ENCODE results near the gene SNCB. TPM values are rescaled to one million over a fixed set of nuclear protein-coding genes. Genes with fewer than 3 reads are reported as not detected.

Gene SNCB
- total RNA-seq (not detected), polyA plus RNA-seq (0.08 TPM)

DNA sequence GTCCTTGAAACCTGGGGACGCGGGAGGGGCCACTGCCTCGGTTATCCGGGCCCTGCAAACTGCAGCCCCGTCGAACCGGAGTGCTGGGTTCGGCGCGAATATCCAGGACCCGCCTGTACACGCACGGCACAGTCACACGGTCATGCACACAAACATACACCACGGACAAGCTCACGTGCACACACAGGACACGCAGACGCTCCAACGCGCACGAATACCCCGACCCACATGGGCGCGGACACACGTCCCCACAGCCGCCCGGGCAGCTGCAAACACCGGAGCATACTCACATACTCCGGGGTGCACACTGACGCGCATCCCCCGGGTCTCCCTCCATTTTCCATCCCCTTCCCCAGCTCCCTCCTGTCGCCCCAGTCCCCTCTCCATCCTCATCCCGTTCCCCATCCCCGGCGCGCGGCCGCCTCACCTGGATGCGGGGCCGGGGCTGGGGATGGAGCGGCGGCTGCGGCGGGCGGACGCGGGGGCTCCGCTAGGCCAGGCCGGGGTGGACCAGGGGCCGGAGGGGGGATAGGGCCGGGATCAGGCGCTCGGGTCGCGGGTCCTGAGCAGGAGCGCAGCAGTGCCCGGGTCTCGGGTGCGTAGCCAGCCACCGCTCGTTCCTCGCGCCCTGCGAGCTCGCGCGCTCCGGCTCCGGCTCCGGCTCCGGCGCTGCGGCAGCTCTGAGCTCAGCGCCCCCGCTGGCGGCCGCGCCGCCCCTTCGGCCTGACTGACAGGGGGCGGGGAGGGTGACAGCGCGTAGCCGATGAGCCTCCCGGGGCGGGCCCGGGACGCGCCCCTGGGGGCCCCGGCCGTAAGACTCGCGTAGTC is at the start of gene SNCB, which contains the start of gene EIF4E1B:
Gene SNCB, minus strand, starts transcription at position 682 of the 828 bp plus-strand sequence. CDS start 880 bp downstream, outside the sequence.
Gene EIF4E1B, plus strand, starts transcription at position 823 of the 828 bp plus-strand sequence. CDS start 12,113 bp downstream, outside the sequence.
- H3K4me3 ChIP-seq (ENCODE audit: low read depth, low read length): peak within 1 kb of the TSS; percentile 26
- no peaks in the 10 kb centered on the region for H3K4me1 ChIP-seq (ENCODE audit: insufficient read depth)
- no peaks in the 10 kb centered on the region for H3K36me3 ChIP-seq (ENCODE audit: insufficient read depth)
- WGBS: 1% methylated on average over 94 of the region's 94 CpGs
- no peak for DNase-seq (ENCODE audit: extremely low spot score)
- H3K27ac ChIP-seq (ENCODE audit: low read depth): no peak within 1 kb of the TSS

DNA sequence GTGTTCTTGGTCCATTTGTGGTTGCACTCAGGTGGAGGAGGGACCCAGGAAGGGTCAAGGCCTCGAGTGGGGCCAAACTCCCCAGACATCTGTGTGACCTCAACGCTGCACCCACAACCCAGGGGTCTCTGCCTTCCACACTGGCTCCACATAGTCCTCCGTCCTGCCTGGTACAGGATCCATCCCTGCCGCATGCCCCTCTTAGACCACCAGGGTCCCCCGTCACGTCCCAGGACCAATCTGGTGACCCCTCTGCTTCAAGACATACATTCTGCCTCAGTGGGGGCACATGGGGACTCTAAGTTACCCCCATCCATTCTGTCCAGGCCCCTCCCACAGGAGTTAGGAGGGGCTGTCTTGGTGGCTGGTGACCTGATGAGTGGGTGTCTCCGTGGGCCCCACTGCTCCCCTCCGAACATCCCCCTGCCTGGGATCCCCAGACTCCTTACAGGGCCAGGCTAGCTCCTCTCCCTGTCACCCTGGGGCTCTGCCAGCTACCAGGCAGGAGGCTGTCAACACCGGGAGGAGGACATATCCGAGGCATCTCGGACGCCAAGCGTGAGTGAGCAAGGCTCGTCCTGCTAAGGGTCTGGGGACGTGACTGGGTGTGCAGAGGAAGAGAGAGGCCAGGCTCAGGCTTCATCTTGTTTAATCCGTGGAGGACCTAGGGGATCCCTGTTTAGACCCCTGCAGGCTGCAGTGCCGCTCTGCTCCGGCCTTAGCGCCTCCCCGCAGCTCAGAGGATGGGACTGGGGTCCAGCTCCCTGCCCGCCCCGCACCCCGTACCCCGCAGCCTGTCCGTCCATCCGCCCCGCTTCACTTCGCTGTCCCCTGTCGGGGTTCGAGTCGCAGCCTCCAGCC is 49.3 kb upstream of the SNCB start:
- H3K27ac ChIP-seq (ENCODE audit: low read depth): no peak overlapping the region
- 24% methylated on average over 31 of the region's 31 CpGs for WGBS
- no peak overlapping the region for H3K4me3 ChIP-seq (ENCODE audit: low read depth, low read length)
- H3K4me1 ChIP-seq (ENCODE audit: insufficient read depth): no peaks in the 10 kb centered on the region
- H3K36me3 ChIP-seq (ENCODE audit: insufficient read depth): no peaks in the 10 kb centered on the region
- no peak for DNase-seq (ENCODE audit: extremely low spot score)

DNA sequence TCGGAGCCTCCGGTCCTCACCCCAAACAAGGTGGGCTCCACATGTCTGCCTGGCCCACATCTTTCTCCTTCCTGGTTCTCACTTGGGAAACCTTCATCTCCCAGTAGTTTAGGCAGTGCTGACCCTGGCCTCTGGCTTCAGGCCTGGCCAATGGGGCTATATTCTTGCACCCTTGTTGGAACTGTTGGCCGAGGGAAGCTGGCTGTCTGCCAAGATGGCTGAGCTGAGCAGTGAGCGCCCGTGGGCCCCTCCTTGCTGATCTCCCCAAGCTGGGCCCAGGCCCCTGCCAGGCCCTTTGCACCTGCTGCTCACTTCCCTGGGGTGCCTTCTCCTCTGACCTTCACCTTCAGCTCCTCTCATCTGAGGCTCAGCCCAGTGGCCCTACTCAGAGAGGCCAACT is 48.2 kb upstream of the SNCB start:
- DNase-seq (ENCODE audit: extremely low spot score): no peak
- H3K36me3 ChIP-seq (ENCODE audit: insufficient read depth): no peaks in the 10 kb centered on the region
- 61% methylated on average over 5 of the region's 5 CpGs for WGBS
- H3K27ac ChIP-seq (ENCODE audit: low read depth): no peak overlapping the region
- H3K4me1 ChIP-seq (ENCODE audit: insufficient read depth): no peaks in the 10 kb centered on the region
- H3K4me3 ChIP-seq (ENCODE audit: low read depth, low read length): no peak overlapping the region

DNA sequence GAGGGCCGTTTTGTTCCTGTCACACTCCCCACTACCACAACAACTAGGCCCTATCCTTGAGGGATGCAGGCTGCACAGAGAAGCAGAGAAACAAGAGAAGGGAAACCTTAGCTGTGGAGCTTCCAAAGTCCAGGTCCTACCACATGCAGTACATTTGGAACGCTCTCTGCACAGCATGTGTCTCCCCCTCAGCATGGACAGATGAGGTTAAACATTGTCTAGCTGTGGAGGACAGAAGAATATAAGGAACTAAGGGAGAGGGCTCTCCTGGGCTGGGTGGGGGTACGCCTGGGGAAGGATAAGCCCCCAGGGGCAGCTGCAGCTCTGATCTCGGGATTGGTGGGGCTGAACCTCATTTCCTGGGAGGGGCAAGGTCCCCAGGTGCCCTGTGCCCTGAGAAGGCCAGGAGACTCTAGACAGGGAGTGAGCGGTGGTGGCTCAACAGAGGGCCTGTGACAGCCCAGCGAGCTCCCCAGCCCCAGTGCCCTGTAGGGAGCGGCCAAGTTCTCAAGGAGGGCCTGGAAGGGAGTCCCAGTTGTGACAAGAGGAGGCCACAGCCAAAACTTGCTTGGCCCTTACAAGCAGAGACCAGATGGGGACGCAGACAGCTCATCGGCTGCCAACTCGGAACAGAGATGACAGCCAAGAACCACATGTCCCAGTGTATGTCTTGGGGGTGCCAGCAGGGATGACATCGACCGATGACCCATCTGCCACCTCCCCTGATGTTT is 47.0 kb upstream of the SNCB start:
- H3K27ac ChIP-seq (ENCODE audit: low read depth): no peak overlapping the region
- WGBS: 81% methylated on average over 12 of the region's 12 CpGs
- H3K4me3 ChIP-seq (ENCODE audit: low read depth, low read length): no peak overlapping the region
- H3K4me1 ChIP-seq (ENCODE audit: insufficient read depth): no peaks in the 10 kb centered on the region
- no peaks in the 10 kb centered on the region for H3K36me3 ChIP-seq (ENCODE audit: insufficient read depth)
- no peak for DNase-seq (ENCODE audit: extremely low spot score)

DNA sequence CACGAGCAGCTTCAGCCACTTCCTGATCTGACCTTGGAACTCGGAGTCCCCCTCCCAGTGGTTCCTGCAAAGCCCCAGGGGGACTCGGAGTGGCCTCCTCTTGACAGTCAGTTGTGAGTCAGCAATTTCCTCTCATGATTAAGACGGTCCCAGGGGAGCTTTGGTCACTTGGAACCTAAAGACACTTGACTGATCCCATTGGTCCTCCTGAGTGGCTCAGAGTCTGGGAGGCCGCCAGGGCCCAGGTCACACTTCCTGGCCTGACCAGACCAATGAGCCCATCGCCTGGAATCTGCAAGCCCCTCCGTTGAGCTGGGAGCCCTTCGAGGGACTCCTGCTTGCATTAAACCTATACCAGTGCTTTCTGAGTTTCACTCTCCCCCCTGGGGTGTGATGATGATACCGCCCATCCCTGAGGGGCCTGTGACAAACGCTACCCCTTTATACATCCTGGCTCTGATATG is 46.1 kb upstream of the SNCB start:
- 57% methylated on average over 10 of the region's 10 CpGs for WGBS
- H3K4me1 ChIP-seq (ENCODE audit: insufficient read depth): no peaks in the 10 kb centered on the region
- no peaks in the 10 kb centered on the region for H3K36me3 ChIP-seq (ENCODE audit: insufficient read depth)
- no peak overlapping the region for H3K27ac ChIP-seq (ENCODE audit: low read depth)
- DNase-seq (ENCODE audit: extremely low spot score): no peak
- no peak overlapping the region for H3K4me3 ChIP-seq (ENCODE audit: low read depth, low read length)

DNA sequence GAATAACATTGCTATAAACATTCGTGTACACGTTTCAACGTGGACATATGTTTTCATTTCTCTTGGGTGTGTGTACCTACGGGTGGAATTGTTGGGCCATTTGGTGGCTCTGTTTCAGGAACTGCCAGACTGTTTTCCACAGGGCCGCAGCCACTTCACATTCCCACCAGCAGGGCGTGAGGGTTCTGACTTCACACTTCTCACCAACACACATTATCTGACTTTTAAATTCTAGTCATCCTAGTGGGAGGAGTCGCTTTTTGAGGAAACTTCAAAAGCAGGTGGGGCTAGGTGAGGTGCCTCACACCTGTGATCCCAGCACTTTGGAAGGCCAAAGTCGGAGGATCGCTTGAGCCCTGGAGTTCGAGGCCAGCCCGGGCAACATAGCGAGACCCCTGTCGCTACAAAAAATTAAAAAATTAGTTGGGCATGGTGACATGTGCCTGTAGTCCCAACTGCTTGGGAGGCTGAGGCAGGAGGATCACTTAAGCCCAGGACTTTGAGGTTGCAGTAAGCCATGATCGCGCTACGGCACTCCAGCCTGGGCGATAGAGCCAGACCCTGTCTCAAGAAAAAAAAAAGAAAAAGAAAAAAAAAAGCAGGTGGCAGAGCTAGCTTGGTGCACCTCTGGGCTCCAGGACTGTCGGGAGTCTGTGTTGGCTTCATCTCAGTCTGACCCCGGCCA is 45.5 kb upstream of the SNCB start:
- H3K4me1 ChIP-seq (ENCODE audit: insufficient read depth): no peaks in the 10 kb centered on the region
- H3K4me3 ChIP-seq (ENCODE audit: low read depth, low read length): no peak overlapping the region
- H3K27ac ChIP-seq (ENCODE audit: low read depth): no peak overlapping the region
- WGBS: 70% methylated on average over 19 of the region's 19 CpGs
- no peak for DNase-seq (ENCODE audit: extremely low spot score)
- H3K36me3 ChIP-seq (ENCODE audit: insufficient read depth): no peaks in the 10 kb centered on the region

DNA sequence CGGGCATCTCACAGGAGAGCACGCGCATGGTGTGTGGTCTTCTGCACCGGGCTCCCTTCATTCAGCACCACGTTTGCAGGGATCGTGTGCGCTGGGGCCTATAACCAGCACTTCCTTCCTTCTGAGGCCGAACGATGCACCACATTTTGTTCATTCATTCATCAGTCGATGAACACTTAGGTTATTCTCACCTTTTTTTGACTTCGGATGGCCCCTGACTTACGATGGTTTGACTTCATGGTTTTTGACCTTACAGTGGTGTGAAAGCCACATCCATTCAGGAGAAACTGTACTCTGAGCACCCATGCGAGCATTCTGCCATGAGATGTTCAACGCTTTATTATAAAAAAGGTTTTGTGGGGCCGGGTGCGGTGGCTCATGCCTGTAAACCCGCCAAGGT is 44.5 kb upstream of the SNCB start:
- no peaks in the 10 kb centered on the region for H3K4me1 ChIP-seq (ENCODE audit: insufficient read depth)
- WGBS: 85% methylated on average over 17 of the region's 17 CpGs
- no peak overlapping the region for H3K4me3 ChIP-seq (ENCODE audit: low read depth, low read length)
- H3K36me3 ChIP-seq (ENCODE audit: insufficient read depth): no peaks in the 10 kb centered on the region
- DNase-seq (ENCODE audit: extremely low spot score): no peak
- no peak overlapping the region for H3K27ac ChIP-seq (ENCODE audit: low read depth)

DNA sequence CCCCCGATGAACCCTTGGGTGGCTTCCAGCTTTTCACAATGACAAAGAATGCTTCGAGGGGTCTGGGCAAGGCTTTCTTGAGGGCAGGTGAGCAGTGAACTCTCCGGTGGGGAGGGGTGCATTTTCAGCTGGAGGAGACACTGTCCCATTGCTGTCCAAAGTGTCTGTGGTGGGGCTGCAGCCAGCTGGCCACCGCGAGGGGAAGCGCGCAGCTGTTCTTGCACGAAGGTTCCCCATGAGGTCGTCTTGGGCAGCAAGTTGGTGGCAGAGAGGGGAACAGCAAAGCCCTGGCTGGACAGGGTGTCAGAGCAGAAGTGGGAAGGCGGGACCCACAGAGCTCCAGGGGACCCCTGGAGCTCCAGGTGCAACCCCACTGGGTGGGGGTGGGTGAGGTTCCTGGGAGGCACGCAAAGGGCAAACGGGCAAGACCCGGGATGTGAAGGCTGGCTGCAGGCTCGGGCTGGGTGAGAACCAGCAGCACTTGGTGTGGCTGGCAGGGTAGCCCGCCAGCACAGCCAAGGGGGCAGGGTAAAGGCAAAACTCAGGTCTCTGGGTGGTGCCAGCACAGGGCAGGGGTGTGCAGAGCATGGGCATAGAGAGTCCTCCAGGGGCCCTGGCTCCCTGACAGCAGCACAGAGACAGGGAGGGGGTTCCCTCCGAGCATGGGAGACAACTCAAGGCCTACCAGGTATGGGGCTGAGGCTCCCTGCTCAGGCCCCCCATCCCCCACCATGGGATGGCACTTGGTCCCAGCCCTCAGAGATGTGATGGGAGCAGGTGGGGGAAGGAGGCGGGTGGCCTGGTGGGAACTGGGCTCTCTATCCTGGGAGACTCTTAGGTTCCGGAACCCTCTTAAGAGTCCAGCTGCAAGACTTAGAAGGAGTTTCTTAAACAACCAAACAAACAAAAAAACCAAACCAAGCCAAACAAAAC is 43.6 kb upstream of the SNCB start:
- H3K4me1 ChIP-seq (ENCODE audit: insufficient read depth): no peaks in the 10 kb centered on the region
- 85% methylated on average over 18 of the region's 18 CpGs for WGBS
- DNase-seq (ENCODE audit: extremely low spot score): no peak
- no peak overlapping the region for H3K27ac ChIP-seq (ENCODE audit: low read depth)
- no peaks in the 10 kb centered on the region for H3K36me3 ChIP-seq (ENCODE audit: insufficient read depth)
- no peak overlapping the region for H3K4me3 ChIP-seq (ENCODE audit: low read depth, low read length)

DNA sequence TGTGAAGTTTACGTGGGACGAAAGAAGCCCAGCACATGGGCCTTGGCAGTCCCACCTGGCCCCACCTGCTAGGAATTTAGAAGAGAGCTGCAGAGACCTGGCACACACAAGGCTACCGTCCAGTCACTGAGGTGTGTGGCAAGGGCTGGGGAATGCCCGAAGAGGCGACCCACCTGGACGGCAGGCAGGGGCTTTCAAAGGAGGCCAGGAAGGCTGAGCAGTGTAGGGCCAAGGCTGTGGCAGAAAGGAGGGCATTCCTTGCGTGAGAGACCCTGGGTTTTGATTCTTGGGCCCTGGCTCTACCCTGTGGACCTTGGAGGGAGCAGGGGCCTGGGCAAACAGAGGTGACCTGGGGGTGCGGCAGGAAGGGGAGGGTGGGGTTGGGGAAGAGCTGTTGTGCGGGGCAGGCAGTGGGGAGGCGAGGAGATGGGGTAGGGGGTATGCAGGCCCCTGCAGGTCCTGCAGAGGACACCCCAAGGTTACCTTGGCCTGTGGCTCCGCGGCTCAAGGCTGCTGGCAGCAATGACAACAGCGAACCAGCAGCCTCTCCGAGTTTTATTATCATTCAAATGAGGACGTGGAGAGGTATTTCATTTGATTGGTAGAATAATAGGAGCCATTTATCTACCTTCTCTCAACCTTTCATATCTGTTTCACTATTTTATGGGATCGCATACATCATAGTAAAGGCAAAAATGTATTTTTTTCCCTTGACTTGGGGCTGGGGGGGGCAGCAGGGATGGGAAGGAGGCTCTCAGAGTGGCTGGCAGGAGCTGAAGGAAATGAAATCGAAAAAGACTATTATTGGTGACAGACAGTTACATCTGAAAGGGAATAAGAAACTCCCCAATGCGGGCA is 41.8 kb upstream of the SNCB start:
- WGBS: 51% methylated on average over 18 of the region's 18 CpGs
- Histone ChIP-seq H3K4me1 (ENCODE audit: insufficient read depth) (no peaks in the 10 kb centered on the region), H3K36me3 (ENCODE audit: insufficient read depth) (no peaks in the 10 kb centered on the region), H3K4me3 (ENCODE audit: low read depth, low read length) (no peak overlapping the region), H3K27ac (ENCODE audit: low read depth) (no peak overlapping the region)
- no peak for DNase-seq (ENCODE audit: extremely low spot score)

DNA sequence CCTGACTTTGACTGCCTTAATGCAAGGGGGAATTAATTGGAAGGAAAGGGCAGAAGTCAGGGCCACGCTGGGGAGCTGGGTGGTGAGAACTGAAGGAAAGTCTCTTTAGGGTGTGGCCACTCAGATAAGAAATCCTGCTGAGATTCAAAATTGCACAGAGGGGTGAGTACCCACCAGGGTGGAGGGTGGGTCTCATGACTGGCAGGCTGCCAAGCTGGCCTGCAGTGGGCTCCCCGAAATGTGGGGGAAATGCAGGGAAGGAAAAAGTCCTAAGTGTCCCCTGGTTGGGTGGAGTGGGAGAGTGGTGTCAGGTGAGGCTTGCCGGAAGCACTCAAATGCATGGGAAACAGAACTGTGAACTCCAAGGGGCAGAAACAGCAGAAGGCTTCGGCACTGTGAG is 41.1 kb upstream of the SNCB start:
- no peak overlapping the region for H3K27ac ChIP-seq (ENCODE audit: low read depth)
- DNase-seq (ENCODE audit: extremely low spot score): no peak
- no peak overlapping the region for H3K4me3 ChIP-seq (ENCODE audit: low read depth, low read length)
- no peaks in the 10 kb centered on the region for H3K4me1 ChIP-seq (ENCODE audit: insufficient read depth)
- H3K36me3 ChIP-seq (ENCODE audit: insufficient read depth): no peaks in the 10 kb centered on the region
- WGBS: 60% methylated on average over 4 of the region's 4 CpGs

DNA sequence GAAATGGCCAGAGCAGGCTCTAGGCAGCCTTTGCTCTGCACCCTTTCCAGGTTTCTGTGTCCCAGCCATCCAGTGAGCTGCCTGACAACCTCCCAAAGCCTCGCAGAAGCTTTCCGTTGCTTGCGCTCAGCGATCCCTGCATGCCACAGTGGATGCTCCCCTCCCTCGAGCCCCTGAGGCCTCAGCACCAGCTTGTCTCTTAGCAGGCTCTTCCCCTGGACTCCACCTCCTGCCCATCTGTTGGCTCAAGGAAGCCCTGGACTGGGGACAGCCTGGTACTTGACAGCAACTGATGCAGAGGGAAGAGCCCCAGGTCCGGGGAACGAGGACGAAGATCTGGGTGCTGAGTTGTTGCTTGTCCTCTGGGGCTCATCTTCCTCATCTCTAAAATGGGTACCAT is 40.1 kb upstream of the SNCB start:
- H3K4me1 ChIP-seq (ENCODE audit: insufficient read depth): no peaks in the 10 kb centered on the region
- no peak overlapping the region for H3K27ac ChIP-seq (ENCODE audit: low read depth)
- H3K4me3 ChIP-seq (ENCODE audit: low read depth, low read length): no peak overlapping the region
- WGBS: 63% methylated on average over 8 of the region's 8 CpGs
- H3K36me3 ChIP-seq (ENCODE audit: insufficient read depth): no peaks in the 10 kb centered on the region
- no peak for DNase-seq (ENCODE audit: extremely low spot score)

All from urinary bladder (tissue), 4 donors.